Stimulated activated CD8-positive, alpha-beta memory T cell treated with anti-CD3 and anti-CD28 coated beads, Interleukin-2, amount 100 ng/mL, for 1 hour (primary cell): ENCODE measurements around the gene LCN15.
"Not testable (repeated sequence)": the region's sequence is repeated elsewhere in the genome, so short reads cannot be mapped to it uniquely, and the experiment has no call there.

Source experiments
- DNase-seq, 2 donors: peaks; one replicate each; pipeline ENCODE4 v3.0.0-alpha.2; 2020; ENCODE audit warnings: low read depth in 2 of 2

LCN15 gene

DNA sequence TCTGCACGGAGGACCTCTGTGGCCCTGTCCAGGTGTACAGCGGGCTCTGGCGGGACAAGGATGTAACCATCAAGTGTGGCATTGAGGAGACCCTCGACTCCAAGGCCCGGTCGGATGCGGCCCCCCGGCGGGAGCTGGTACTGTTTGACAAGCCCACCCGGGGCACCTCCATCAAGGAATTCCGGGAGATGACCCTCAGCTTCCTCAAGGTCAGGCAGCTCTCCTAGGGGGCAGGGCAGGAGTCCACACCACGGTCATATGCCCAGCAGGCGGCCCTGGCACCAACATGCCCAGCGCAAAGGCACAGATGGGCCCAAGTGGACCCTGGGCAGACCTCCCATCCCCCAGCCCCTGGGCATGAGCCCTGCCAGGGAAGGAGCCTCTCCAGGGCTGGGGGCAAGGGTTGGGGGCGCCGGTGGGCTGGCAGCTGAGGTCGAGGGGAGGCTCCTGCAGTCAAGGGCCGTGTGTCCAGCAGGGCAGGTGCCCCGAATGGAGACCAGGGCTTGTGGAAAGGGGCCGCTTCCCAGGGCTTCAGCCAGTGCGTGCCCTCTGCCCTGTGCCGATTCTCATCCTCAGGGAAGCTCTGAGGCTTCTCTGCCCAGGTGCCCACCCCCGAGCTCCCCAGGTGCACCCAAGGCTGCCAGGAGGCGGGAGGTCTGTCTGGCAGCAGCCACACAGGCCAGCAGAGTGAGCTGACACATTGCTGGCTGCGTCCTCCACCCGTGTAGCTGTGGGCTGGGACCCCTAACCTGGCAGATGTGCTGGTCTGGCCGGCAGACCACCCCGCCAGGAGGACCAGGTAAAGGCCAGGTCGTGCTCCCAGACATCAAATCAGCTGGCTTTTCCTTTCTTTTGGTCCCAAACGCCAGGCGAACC is 42.0 kb downstream of the LCN15 start:
- no peak for DNase-seq

DNA sequence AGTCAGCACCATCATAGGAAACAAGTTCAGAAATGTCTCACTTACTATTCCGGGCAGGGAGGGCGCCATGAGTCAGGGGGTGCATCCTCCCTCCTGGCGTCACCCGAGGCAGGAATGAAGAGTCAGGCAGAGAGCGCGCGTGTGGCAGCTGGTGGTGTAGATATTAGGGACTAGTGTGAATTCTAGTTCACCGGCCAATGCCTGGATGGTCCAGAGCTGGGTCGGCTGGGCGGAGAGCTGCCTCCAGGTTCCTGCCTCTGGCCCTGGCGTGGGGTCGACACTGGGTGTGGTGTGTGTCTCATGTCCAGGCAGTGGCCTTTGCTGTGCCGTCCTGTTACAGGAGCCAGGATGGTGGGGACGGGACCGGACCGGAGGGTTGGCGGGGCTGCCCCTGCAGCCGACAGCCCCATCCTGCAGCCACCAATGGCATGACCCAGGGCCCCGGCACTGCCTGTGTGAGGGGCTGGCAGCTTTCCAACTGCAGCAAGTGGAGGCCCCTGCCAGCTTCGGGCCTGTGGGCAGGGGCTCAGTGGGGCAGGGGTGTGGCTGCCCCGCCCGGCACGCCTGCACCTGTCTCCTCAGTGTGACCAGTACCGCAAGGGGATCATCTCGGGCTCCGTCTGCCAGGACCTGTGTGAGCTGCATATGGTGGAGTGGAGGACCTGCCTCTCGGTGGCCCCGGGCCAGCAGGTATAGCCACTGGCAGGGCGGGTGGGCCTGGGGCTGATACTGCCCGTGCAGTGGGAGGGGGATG is 42.8 kb downstream of the LCN15 start:
- DNase-seq: no peak

DNA sequence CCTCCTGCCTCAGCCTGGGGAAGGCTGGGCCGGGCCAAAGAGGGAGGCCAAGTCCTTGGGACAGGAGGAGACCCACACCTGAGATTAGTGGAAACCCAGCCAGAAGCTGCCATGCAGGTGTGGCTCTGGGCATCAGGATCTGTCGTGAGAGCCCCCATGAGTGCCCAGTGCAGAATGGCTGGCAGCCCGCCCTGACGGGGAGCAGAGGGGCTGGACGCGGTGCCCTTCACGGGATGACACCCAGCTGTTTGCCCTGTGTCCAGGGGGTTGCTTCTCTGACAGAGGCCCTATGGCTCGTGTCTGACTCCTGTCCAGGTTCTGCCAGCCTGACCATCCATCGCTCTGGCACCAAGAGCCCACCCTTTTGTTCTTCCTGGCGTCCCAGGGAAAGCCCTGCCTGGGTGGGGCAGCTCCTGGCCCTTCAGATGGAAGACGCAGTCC is 43.4 kb downstream of the LCN15 start:
- DNase-seq: no peak

DNA sequence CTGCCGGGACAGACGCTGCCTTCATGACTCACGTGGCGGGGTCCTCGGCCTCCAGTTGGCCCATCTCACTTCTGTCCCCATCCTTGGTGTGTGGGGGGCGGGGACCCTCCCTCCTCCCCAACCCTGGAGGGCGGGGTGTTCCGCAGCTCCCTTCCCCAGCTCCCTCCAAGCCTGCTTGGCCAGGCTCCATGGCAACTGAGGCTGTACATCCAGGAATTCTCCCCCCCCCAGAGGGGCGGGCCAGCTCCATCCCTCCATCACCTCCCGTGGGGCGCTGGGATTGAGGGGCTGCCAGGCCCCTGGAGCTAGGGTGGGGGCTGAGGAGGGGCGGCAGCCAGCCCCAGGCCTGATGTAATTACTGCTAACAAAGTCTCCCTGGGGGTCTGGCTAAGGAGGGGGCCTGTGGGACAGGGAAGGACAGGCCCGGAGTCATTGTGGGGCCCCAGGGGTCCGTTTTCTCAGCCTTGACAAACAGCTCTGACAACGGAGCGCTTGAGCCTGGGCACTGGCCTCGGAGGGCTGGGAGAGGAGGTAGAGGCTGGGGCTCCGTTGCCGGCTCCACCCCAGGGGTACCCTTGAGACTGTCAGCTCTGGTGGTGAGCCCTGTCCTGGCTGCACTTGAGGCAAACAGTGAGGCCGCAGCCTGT is 43.9 kb downstream of the LCN15 start:
- DNase-seq: no peak

DNA sequence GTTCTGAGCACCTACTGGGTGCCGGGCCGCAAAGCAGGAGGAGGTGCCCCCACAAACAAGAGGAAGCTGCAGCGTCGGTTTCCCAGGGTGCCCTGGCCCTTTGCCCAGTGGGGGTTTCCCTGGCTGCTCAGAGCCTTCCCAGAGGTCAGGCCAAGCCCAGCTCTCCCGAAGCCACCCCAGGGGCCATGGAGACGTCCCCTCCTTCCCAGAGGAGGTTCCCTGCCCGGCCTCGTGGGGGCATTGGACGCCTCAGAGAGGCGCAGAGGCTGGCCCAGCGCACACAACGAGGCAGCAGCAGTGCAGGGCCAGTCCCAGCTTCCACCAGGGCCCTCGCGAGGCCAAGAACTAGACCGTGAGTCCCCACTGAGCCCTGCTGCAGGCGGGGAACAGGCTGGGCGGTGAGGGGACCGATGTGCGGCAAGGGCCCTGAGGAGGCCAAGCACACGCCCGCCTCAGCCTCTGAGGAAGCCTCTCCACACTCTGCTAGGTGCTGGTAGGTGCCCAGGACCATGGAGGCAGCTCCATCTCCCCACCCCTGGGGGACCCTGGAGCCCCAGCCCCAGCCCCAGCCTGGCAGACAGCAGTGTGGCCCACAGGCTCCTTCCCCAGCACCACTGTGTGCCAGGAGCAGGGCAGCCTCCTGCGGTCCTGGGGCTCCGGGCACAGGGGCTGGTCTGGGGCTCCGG is 45.0 kb downstream of the LCN15 start:
- DNase-seq: no peak

DNA sequence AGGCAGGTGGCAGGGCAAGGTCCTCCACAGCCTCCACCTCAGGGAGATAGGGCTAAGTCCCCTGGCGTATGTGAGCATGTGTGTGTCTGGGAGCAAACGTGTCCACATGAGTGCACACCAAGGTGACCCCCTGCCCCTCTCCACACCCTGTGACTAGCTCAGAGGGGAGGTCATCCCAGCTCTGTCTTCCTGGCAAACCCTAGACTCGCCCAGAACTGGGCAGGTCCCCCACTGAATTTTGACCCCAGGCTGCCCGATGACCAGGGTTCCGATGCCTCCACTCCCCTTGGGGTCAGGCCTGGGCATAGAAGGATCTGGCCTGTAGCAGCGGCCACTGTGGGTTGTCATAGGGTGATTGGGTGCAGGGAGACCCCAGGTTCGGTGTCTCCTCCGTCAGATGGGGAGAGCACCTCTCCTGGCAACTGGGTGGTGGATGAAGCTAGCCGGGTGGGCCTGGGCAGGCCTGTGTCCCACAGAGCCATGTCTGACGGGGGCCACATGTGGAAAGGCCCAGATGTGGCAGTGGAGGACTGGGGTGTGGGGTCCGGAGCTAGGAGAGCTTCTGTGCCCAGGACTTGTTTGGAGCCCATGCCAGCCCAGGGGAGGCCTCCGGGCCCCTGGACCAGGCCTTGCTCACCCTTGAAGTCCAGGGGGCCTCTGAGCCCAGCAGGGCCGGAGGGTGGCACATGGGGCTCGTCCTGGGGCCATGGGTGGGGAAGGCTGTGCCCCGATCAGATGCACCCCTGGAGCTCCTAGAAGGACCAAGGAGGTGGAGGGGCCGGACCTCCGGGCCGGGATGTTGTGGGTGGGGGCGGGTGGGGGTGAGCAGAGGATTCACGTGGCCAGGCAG is 45.7 kb downstream of the LCN15 start:
- DNase-seq: no peak

DNA sequence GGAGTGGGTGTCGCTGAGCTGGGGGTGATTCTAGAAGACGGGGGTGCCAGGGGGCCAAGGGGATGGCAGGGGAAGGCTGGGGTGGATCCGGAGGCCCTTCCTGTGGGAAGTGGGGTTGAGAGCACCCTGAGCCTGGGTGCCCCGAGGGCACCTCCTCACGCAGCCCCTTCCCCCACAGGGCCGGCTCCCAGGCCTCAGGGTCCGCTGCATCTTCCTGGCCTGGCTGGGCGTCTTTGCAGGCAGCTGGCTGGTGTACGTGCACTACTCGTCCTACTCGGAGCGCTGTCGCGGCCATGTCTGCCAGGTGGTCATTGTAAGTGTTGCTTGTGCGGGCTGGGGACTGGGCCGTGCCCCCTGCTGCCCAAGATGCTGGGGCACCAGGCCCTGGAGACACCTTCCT is 46.9 kb downstream of the LCN15 start:
- DNase-seq: no peak

DNA sequence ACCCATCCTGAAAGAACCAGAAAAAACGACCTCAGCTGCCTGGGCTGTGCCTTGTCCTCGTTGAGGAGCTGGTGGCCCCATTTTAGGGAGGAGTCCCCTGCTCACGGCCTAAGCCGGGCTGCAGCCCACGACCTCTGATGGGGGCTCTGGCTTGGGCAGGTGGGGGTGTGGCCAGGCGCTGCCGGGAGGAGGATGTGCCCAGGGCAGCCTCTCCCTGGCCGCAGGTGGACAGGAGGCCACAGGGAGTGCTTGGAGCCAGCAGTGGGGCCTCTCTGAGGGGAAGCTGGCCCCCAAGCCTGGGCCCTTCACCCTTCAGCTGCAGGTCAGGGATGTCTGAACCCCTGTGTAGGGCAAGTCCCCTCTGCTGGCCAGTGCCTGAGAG is 49.4 kb downstream of the LCN15 start:
- no peak for DNase-seq

DNA sequence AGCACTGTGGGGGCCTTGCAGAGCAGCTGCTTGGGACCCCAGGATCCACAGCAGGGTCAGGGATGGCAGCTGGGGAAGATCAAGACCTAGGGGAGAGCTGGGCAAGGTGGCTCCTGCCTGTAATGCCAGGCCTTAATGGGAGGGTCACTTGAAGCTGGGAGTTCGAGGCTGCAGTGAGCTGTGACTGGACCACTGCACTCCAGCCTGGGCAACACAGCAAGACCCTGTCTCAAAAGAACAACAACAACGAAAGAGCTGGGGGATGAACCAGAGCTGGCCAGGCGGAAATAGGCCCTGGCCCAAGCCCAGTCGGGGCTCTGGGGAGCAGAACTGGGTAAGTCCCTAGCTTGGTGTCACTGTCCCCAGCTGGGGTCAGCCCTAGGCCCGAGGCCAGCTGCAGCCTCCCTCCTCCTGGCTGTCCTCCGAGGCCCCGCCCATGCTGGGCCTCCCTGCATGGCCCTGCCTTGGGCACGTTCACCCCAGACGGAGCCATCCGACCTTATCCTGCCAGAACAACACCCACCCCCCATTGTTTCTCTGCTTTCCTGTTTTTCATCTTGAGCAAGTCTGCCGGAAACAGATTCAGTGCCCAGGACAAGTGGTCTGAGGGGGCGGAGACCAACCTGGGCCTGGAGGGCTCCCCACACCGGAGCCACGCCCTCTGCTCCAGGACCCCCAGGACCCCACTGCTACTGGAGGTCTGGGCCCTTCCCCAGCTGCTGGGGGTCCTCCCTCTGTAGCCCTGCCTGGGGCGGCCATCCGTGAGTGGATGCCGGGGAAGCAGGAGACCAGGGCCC is 50.0 kb downstream of the LCN15 start:
- no peak for DNase-seq

DNA sequence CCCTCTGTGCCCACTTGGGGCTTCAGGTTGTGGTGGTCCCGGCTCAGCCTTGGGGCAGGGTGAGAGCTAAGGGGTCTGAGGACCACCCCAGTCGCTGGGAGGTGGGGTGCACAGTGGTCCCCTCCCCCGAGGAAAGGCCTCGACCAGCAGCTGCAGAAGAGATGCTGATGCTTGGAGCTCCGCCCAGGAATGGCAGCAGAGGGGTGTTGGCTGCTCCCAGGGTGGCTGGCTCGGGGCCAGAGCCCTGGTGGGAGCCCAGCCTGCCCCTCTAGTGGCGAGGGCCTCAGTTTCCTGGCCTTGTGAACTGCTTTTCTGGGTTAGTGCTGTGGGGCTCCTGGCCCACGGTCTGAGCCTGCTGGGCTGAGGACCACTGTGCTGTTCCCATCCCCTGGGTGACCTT is 50.8 kb downstream of the LCN15 start:
- DNase-seq: no peak

DNA sequence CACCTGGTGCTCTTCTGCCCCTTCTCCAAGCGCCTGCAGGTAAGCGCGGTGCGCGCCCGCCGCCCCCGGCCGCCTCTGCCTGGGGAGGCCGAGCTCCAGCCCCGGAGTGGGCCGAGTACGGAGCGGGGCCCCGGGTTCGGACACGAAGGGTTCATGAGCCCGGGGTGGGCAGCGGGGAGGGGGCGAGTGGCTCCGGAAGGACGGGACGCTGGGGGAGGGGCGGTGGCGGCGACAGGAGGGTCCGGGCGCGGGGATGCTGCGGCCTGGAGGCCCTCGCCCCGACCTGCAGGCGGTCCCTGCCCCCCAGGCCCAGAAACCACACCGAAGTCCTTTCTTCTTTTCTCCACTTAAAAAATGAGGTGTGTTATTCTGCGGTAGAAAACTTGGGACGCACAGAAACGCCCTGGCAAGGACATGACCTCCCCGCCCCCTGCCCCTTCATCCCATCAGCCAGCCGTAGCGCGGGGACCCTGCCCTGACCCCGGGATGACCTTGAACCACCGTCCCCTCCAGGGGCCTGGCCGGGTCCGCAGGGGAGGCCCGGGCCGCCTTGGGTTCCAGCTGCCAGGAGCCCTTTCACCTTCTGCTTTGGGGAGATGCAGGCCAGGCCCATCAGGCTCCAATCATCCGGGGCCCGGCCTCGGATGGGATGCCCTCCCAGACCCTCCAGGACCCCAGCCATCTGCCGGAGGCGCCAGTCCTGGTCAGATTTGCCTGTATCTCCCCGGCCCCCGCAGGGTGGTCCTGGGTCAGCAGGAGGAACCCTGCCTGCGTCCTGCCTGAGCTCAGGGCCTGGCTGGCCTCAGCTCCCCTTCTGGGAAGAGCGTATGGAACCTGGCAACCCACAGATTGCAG is 51.4 kb downstream of the LCN15 start:
- DNase-seq: no peak

DNA sequence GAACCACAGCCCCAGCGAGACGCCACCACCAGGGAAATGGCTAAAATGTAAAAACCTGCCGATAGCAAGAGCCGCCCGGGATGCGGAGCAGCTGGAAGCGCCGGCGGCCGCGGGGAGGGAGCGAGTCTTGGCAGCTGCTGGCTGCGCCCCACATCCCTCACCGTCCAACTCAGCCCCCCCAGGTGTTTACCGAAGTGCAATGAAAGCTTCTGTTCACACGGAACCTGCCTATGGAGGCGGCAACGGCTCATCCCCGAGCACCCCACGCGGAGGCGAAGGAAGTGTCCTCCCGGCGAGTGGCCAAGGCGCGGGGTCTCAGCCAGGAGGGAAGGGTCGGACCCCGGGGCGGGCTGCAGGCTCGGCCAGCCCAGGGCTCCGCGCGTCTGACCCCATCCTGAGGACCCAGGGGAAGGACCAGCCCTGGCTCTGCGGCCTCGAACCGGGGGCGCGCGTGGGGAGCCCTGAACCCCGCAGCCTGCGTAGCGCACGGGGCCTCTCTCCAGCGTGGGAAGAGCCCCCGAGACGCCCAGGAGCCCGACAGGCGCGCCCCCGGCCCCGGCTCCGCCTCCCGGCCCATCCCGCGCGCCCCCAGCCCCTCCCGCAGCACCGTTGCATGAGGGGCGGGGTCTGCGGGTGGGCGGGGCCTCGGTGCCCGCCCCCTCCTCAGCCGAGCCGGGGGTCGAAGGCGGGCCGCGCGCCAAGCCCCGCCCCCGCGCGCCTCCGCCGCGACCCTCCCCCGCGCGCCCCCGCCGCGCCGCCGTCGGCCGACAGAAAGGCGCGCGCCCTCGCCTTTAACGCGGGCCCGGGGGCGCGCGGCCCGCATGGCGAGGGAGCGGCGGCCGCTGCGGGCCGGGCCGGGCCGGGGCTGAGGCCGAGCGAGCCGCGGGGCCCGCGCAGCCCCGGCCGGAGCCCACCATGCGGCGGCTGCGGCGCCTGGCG is 52.3 kb downstream of the LCN15 start, which contains the start of gene DIPK1B:
DIPK1B (plus strand) TSS at position 822 of the 939 bp plus-strand sequence; CDS start at position 916, 94 bp downstream.
- DNase-seq: no peak

DNA sequence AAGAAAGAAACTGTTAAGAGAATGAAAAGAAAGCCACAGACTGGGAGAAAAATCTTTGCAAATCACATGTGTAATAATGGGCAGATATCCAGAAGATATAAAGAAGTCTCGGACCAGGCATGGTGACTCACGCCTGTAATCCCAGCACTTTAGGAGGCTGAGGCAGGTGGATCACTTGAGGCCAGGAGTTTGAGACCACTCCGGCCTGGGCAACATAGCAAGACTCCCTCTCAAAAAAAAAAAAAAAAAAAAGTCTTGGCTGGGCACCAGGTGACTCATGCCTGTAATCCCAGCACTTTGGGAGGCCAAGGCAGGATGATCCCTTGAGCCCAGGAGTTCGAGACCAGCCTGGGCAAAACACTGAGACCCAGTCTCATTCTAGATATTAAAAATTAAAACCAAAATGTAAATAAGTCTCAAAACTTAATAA is 53.1 kb downstream of the LCN15 start:
- DNase-seq: not testable (repeated sequence)

DNA sequence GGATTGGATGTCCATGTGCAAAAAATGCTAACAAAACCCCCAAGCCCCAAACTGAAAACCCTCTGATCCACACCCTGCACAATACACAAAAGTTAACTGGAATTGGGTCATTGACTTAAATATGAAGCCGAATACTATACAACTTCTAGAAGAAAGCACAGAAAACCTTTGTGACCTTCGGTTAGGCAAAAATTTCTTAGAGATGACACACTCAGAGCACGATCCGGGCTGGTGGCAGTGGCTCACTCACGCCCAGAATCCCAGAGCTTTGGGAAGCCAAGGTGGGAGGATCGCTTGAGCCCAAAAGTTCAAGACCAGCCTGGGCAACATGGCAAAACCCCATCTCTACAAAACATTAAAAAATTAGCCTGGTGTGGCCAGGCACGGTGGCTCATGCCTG is 53.8 kb downstream of the LCN15 start:
- no peak for DNase-seq
